ENCODE results near the gene APOL1. TPM values are rescaled to one million over a fixed set of nuclear protein-coding genes. Genes with fewer than 3 reads are reported as not detected.

APOL1 gene
- total and polyA plus RNA-seq, 2 donors (not counting 3 experiments of a cell fraction or from before 2014, with no cell fraction given), result 8.2 to 14.1 TPM

DNA sequence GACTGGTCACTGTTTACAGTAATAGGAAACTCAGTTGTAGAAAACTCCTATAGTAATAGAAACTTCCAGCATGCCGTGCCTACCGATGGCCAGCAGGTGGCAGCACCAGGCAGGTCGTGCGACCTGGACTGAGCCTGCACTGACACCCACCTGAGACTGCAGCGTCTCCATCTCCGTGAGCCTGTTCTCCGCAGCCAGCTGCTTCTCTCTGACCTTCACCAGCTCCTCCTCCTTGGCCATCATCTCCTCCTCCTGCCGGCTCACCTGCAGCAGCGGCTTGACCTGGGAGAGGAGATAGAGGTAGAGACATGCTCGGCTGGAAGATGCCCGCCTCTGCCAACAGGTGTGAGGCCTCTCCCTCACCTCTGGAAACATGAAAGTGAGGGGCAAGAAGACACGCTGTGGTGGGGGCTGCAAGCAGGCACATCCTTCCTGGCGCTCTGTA is 48.5 kb downstream of the APOL1 start:
- TF ChIP-seq, protein P1, sequence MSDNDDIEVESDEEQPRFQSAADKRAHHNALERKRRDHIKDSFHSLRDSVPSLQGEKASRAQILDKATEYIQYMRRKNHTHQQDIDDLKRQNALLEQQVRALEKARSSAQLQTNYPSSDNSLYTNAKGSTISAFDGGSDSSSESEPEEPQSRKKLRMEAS (IDR thresholded peaks at IDR 0.05; ENCODE audit: insufficient read depth, insufficient read length), result no peak
- TF ChIP-seq MYC (IDR thresholded peaks at IDR 0.05; ENCODE audit: low read depth, low read length), result no peak
- TF ChIP-seq, protein P2, sequence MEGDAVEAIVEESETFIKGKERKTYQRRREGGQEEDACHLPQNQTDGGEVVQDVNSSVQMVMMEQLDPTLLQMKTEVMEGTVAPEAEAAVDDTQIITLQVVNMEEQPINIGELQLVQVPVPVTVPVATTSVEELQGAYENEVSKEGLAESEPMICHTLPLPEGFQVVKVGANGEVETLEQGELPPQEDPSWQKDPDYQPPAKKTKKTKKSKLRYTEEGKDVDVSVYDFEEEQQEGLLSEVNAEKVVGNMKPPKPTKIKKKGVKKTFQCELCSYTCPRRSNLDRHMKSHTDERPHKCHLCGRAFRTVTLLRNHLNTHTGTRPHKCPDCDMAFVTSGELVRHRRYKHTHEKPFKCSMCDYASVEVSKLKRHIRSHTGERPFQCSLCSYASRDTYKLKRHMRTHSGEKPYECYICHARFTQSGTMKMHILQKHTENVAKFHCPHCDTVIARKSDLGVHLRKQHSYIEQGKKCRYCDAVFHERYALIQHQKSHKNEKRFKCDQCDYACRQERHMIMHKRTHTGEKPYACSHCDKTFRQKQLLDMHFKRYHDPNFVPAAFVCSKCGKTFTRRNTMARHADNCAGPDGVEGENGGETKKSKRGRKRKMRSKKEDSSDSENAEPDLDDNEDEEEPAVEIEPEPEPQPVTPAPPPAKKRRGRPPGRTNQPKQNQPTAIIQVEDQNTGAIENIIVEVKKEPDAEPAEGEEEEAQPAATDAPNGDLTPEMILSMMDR (IDR thresholded peaks at IDR 0.05; ENCODE audit: extremely low read depth in 1 of 2, insufficient read depth in 1 of 2, low read depth in 1 of 2, low read length in 2 of 2), result peak; percentile 88
- TF ChIP-seq EZH2 (IDR thresholded peaks at IDR 0.05; ENCODE audit: borderline replicate concordance, low read depth, low read length, severe bottlenecking), result no peak
- TF ChIP-seq POLR2AphosphoS5 (IDR thresholded peaks at IDR 0.05; ENCODE audit: insufficient read depth, low read depth, low read length), result peak; percentile 38
- TF ChIP-seq JUN (IDR thresholded peaks at IDR 0.05; ENCODE audit: borderline replicate concordance, insufficient read depth, insufficient read length, low read depth), result no peak
- dilution Hi-C loops (cut with MboI; ENCODE audit: extremely low pct_ligation_motif_present, low sequenced_read_pairs), result no loop called here
- Histone ChIP-seq H3K36me3 (ENCODE audit: control insufficient read depth in 2 of 2, extremely low read depth in 1 of 2, insufficient read depth in 2 of 2, low read length in 2 of 2) (peaks cover 88 to 93% of the 10 kb centered on the region in 2 experiments), H3K4me2 (ENCODE audit: insufficient read depth, low read length) (no peak overlapping the region), H3K9me3 (replicated peaks; ENCODE audit: control insufficient read depth, insufficient read depth, low read length) (no peaks in the 10 kb centered on the region), H3K27ac (ENCODE audit: insufficient read depth, low read depth, low read length) (no peak overlapping the region), H3K9me1 (replicated peaks; ENCODE audit: control insufficient read depth, extremely low read depth, insufficient read depth, low read length) (no peaks in the 10 kb centered on the region), H3K27me3 (ENCODE audit: control insufficient read depth in 2 of 2, insufficient read depth in 2 of 2, low read length in 2 of 2) (no peaks in the 10 kb centered on the region), H3K9ac (replicated peaks; ENCODE audit: extremely low read depth, insufficient read depth, low read length) (no peak overlapping the region), H2AFZ (ENCODE audit: low read depth, low read length) (no peak overlapping the region), H4K20me1 (replicated peaks; ENCODE audit: control insufficient read depth, extremely low read depth, insufficient read depth, low read length) (no peaks in the 10 kb centered on the region), H3K4me1 (ENCODE audit: control insufficient read depth, extremely low read depth, insufficient read depth, low read length) (peaks cover 10% of the 10 kb centered on the region), H3K4me3 (replicated peaks in 1 of 3; ENCODE audit: insufficient read depth in 1 of 3, low read depth in 1 of 3, low read length in 3 of 3) (no peak overlapping the region), H3K79me2 (ENCODE audit: control insufficient read depth, insufficient read depth, low read length) (peaks cover 77% of the 10 kb centered on the region)
- FAIRE-seq (peak; percentile 77), DNase-seq (ENCODE audit: low read depth, low spot score) (peak; percentile 60)
- ChIA-PET CTCF (interaction anchor here (0.9 to 5.6 kb wide), 18 partner anchors 9 to 210 kb away, joined by 3 to 68 read pairs (median 4); partner anchors contain the start of gene TXN2), POLR2A (no interaction called here)
- BruUV-seq (replicated peaks), result no TSS peak
- intact Hi-C loops (cut with micrococcal nuclease), result loop anchor here (1.0 kb wide), 2 partner anchors 87 to 169 kb away; no protein-coding TSS in a partner anchor
